HEK293 (cell line): ENCODE measurements around the gene PLEKHH2.

ENCODE experiments used
- ZBTB21 ChIP-seq: fragments of 450-650 bp; formaldehyde crosslinking; IDR thresholded peaks from 2 replicates; pipeline ENCODE4 v1.5.1; 2017; ENCODE audit warnings: missing biosample characterization, missing genetic modification characterization
- ZBTB8A ChIP-seq: fragments of 450-650 bp; formaldehyde crosslinking; IDR thresholded peaks from 2 replicates; pipeline ENCODE4 v1.5.1; 2016; ENCODE audit warnings: missing biosample characterization, missing genetic modification characterization
- ZFP3 ChIP-seq: fragments of 450-650 bp; formaldehyde crosslinking; IDR thresholded peaks from 2 replicates; pipeline ENCODE4 v1.5.1; 2016; ENCODE audit warnings: low read depth, missing biosample characterization, missing genetic modification characterization
- ZFP37 ChIP-seq: fragments of 450-650 bp; formaldehyde crosslinking; IDR thresholded peaks from 2 replicates; pipeline ENCODE4 v1.5.1; 2016; ENCODE audit warnings: missing biosample characterization, missing genetic modification characterization
- ZNF280C ChIP-seq: fragments of 450-650 bp; formaldehyde crosslinking; IDR thresholded peaks from 2 replicates; pipeline ENCODE4 v1.5.1; 2016; ENCODE audit warnings: missing biosample characterization, missing genetic modification characterization
- ZNF324 ChIP-seq: fragments of 450-650 bp; formaldehyde crosslinking; IDR thresholded peaks from 2 replicates; pipeline ENCODE4 v1.5.1; 2016; ENCODE audit warnings: missing biosample characterization, missing genetic modification characterization
- ZNF560 ChIP-seq: fragments of 450-650 bp; formaldehyde crosslinking; IDR thresholded peaks from 2 replicates; pipeline ENCODE4 v1.5.1; 2017; ENCODE audit warnings: missing biosample characterization, missing genetic modification characterization, borderline replicate concordance
- ZNF626 ChIP-seq: fragments of 450-650 bp; sonication (Bioruptor Pico); formaldehyde crosslinking; IDR thresholded peaks from 2 replicates; pipeline ENCODE4 v1.5.1; 2018; ENCODE audit warnings: missing biosample characterization, missing genetic modification characterization, inconsistent platforms
- TF ChIP-seq, protein P1 (sequence below): fragments of 450-650 bp; formaldehyde crosslinking; IDR thresholded peaks from 2 replicates; pipeline ENCODE4 v1.5.1; 2016; ENCODE audit warnings: missing biosample characterization, missing genetic modification characterization
- TF ChIP-seq, protein P2 (sequence below): fragments of 450-650 bp; formaldehyde crosslinking; IDR thresholded peaks from 2 replicates; pipeline ENCODE4 v1.5.1; 2016; ENCODE audit warnings: missing biosample characterization, missing genetic modification characterization
- TF ChIP-seq, protein P3 (sequence below): fragments of 450-650 bp; formaldehyde crosslinking; optimal IDR thresholded peaks from 2 replicates; pipeline ENCODE3; 2016; ENCODE audit warnings: missing biosample characterization, mild to moderate bottlenecking, missing genetic modification characterization

- no peak for TF ChIP-seq ZNF626 (tag by site-specific recombination)
- TF ChIP-seq, protein P1, sequence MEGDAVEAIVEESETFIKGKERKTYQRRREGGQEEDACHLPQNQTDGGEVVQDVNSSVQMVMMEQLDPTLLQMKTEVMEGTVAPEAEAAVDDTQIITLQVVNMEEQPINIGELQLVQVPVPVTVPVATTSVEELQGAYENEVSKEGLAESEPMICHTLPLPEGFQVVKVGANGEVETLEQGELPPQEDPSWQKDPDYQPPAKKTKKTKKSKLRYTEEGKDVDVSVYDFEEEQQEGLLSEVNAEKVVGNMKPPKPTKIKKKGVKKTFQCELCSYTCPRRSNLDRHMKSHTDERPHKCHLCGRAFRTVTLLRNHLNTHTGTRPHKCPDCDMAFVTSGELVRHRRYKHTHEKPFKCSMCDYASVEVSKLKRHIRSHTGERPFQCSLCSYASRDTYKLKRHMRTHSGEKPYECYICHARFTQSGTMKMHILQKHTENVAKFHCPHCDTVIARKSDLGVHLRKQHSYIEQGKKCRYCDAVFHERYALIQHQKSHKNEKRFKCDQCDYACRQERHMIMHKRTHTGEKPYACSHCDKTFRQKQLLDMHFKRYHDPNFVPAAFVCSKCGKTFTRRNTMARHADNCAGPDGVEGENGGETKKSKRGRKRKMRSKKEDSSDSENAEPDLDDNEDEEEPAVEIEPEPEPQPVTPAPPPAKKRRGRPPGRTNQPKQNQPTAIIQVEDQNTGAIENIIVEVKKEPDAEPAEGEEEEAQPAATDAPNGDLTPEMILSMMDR (tag by site-specific recombination), result no peak
- TF ChIP-seq ZNF324 (tag by site-specific recombination), result no peak
- TF ChIP-seq ZNF560, result no peak
- no peak for TF ChIP-seq ZNF280C
- no peak for TF ChIP-seq ZBTB21 (tag by site-specific recombination)
- no peak for TF ChIP-seq ZFP3 (tag by site-specific recombination)
- no peak for TF ChIP-seq ZBTB8A (tag by site-specific recombination)
- TF ChIP-seq, protein P2, sequence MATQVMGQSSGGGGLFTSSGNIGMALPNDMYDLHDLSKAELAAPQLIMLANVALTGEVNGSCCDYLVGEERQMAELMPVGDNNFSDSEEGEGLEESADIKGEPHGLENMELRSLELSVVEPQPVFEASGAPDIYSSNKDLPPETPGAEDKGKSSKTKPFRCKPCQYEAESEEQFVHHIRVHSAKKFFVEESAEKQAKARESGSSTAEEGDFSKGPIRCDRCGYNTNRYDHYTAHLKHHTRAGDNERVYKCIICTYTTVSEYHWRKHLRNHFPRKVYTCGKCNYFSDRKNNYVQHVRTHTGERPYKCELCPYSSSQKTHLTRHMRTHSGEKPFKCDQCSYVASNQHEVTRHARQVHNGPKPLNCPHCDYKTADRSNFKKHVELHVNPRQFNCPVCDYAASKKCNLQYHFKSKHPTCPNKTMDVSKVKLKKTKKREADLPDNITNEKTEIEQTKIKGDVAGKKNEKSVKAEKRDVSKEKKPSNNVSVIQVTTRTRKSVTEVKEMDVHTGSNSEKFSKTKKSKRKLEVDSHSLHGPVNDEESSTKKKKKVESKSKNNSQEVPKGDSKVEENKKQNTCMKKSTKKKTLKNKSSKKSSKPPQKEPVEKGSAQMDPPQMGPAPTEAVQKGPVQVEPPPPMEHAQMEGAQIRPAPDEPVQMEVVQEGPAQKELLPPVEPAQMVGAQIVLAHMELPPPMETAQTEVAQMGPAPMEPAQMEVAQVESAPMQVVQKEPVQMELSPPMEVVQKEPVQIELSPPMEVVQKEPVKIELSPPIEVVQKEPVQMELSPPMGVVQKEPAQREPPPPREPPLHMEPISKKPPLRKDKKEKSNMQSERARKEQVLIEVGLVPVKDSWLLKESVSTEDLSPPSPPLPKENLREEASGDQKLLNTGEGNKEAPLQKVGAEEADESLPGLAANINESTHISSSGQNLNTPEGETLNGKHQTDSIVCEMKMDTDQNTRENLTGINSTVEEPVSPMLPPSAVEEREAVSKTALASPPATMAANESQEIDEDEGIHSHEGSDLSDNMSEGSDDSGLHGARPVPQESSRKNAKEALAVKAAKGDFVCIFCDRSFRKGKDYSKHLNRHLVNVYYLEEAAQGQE (tag by site-specific recombination), result no peak
- TF ChIP-seq, protein P3, sequence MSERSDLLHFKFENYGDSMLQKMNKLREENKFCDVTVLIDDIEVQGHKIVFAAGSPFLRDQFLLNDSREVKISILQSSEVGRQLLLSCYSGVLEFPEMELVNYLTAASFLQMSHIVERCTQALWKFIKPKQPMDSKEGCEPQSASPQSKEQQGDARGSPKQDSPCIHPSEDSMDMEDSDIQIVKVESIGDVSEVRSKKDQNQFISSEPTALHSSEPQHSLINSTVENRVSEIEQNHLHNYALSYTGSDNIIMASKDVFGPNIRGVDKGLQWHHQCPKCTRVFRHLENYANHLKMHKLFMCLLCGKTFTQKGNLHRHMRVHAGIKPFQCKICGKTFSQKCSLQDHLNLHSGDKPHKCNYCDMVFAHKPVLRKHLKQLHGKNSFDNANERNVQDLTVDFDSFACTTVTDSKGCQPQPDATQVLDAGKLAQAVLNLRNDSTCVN, result no peak
- TF ChIP-seq ZFP37 (tag by site-specific recombination), result no peak
Observed at GRCh38 chr2:43594875-43595274, 42.2 kb upstream of the PLEKHH2 start.
